Common myeloid progenitor, CD34-positive (primary cell): ENCODE measurements around the gene SPEG.

Source experiments
- CTCF ChIA-PET: fragments of 350-600 bp; sonication (Branson Sonifier 250); formaldehyde crosslinking; loops from one replicate; lab custom pipeline; 2021; ENCODE audit warnings: antibody characterized with exemption; lab: Charles Lee
- POLR2A ChIA-PET: fragments of 350-600 bp; sonication (Branson Sonifier 250); formaldehyde crosslinking; loops from one replicate; lab custom pipeline; 2021; ENCODE audit warnings: antibody characterized with exemption; lab: Charles Lee
- DNase-seq, 3 donors: peaks; one replicate each; pipeline versions ENCODE4 v3.0.0 to v3.0.0-alpha.2; 2013
- H3K27ac ChIP-seq, 2 experiments: 1 replicate in 1 of 2; 2 replicates in 1 of 2; pipeline ENCODE4 v1.7.0; 2013; ENCODE audit warnings: inconsistent platforms in 2 of 2, low read length in 2 of 2, mild to moderate bottlenecking in 2 of 2, low read depth in 1 of 2, moderate library complexity in 1 of 2; ENCODE audit not compliant: severe bottlenecking in 2 of 2, insufficient read depth in 1 of 2, poor library complexity in 1 of 2
- H3K27me3 ChIP-seq, 5 experiments: replicated peaks in 2 of 5; 1 replicate in 3 of 5; 2 replicates in 2 of 5; pipeline versions ENCODE4 v1.6.1 to v1.7.0; 2013; ENCODE audit warnings: low read length in 4 of 5, mild to moderate bottlenecking in 2 of 5, moderate library complexity in 2 of 5, inconsistent platforms in 1 of 5; ENCODE audit not compliant: insufficient read depth in 5 of 5, control insufficient read depth in 4 of 5
- H3K36me3 ChIP-seq, 4 experiments: 1 replicate in 2 of 4; 2 replicates in 2 of 4; pipeline versions ENCODE4 v1.6.1 to v1.7.0; 2013; ENCODE audit warnings: low read length in 3 of 4, control low read depth in 1 of 4, mild to moderate bottlenecking in 1 of 4; ENCODE audit not compliant: control insufficient read depth in 4 of 4, insufficient read depth in 4 of 4
- H3K4me1 ChIP-seq, 4 experiments: 1 replicate in 3 of 4; 2 replicates in 1 of 4; pipeline versions ENCODE4 v1.6.1 to v1.7.1; 2013; ENCODE audit warnings: low read length in 3 of 4, mild to moderate bottlenecking in 3 of 4, control low read depth in 1 of 4, inconsistent platforms in 1 of 4, moderate library complexity in 1 of 4; ENCODE audit not compliant: control insufficient read depth in 4 of 4, insufficient read depth in 4 of 4; ENCODE audit errors: control extremely low read depth in 1 of 4
- H3K4me3 ChIP-seq, 7 experiments: 1 replicate in 4 of 7; 2 replicates in 3 of 7; pipeline versions ENCODE4 v1.5.1 to v1.7.0; 2013; ENCODE audit warnings: mild to moderate bottlenecking in 7 of 7, low read length in 6 of 7, moderate library complexity in 6 of 7, inconsistent platforms in 2 of 7, low read depth in 2 of 7, control low read depth in 1 of 7; ENCODE audit not compliant: insufficient read depth in 4 of 7, control insufficient read depth in 1 of 7; ENCODE audit errors: extremely low read depth in 1 of 7
- H3K9me3 ChIP-seq, 5 experiments: 1 replicate in 4 of 5; 2 replicates in 1 of 5; pipeline versions ENCODE4 v1.6.1 to v1.7.1; 2013; ENCODE audit warnings: low read length in 4 of 5, mild to moderate bottlenecking in 2 of 5, inconsistent platforms in 1 of 5, low read depth in 1 of 5, moderate library complexity in 1 of 5; ENCODE audit not compliant: control insufficient read depth in 4 of 5, insufficient read depth in 2 of 5; ENCODE audit errors: control extremely low read depth in 1 of 5
- WGBS: methylation state at CpG from one replicate; pipeline ENCODE4 v1.1.5; 2013; ENCODE audit not compliant: insufficient coverage; 5-methylcytosine and 5-hydroxymethylcytosine counted together

The SPEG gene

GRCh38 chr2:219449609-219450008 is 15.0 kb downstream of the SPEG start:
- Histone ChIP-seq H3K9me3 (no peaks in the 10 kb centered on the region), H3K36me3 (no peaks in the 10 kb centered on the region), H3K4me3 (no peak overlapping the region), H3K27me3 (peaks cover 0 to 60% (median 30%) of the 10 kb centered on the region in 5 experiments), H3K27ac (no peak overlapping the region), H3K4me1 (peaks cover 0 to 19% (median 14%) of the 10 kb centered on the region in 4 experiments)
- POLR2A ChIA-PET = no interaction called here
- CTCF ChIA-PET = interaction anchor here (1.4 to 3.1 kb wide), 7 partner anchors 9 to 80 kb away, joined by 4 to 16 read pairs (median 6); no protein-coding TSS in a partner anchor
- DNase-seq = no peak
- 100% methylated on average over 4 of the region's 5 CpGs for WGBS

- peaks cover 0 to 22% (median 22%) of the 10 kb centered on the region in 4 experiments for H3K4me1 ChIP-seq
- WGBS = 95% methylated on average over 18 of the region's 18 CpGs
- ChIA-PET POLR2A (no interaction called here), CTCF (interaction anchor here (1.1 to 2.0 kb wide), 4 partner anchors 11 to 80 kb away, joined by 4 to 7 read pairs (median 4); no protein-coding TSS in a partner anchor)
- peaks cover 0 to 46% (median 27%) of the 10 kb centered on the region in 5 experiments for H3K27me3 ChIP-seq
- H3K36me3 ChIP-seq = no peaks in the 10 kb centered on the region
- H3K27ac ChIP-seq = no peak overlapping the region
- no peak overlapping the region for H3K4me3 ChIP-seq
- DNase-seq = no peak
- no peaks in the 10 kb centered on the region for H3K9me3 ChIP-seq
Observed at GRCh38 chr2:219451661-219452360, 17.2 kb downstream of the SPEG start.

- Histone ChIP-seq H3K27me3 (peaks cover 0 to 39% (median 23%) of the 10 kb centered on the region in 5 experiments), H3K9me3 (no peaks in the 10 kb centered on the region), H3K36me3 (no peaks in the 10 kb centered on the region), H3K4me1 (peaks cover 0 to 22% (median 22%) of the 10 kb centered on the region in 4 experiments), H3K27ac (no peak overlapping the region), H3K4me3 (no peak overlapping the region)
- no peak for DNase-seq
- 89% methylated on average over 18 of the region's 23 CpGs for WGBS
- ChIA-PET POLR2A (no interaction called here), CTCF (interaction anchor here (0.7 to 2.0 kb wide), 9 partner anchors 17 to 79 kb away, joined by 3 to 6 read pairs (median 4); partner anchors contain the start of gene SPEG)
Observed at GRCh38 chr2:219452361-219453317, 18.0 kb downstream of the SPEG start.

- peaks cover 0 to 17% (median 10%) of the 10 kb centered on the region in 4 experiments for H3K4me1 ChIP-seq
- ChIA-PET POLR2A (no interaction called here), CTCF (interaction anchor here (0.6 to 2.0 kb wide), 8 partner anchors 12 to 52 kb away, joined by 3 to 6 read pairs (median 4); partner anchors contain the start of gene SPEG)
- no peaks in the 10 kb centered on the region for H3K36me3 ChIP-seq
- no peak overlapping the region for H3K4me3 ChIP-seq
- 98% methylated on average over 5 of the region's 10 CpGs for WGBS
- H3K27ac ChIP-seq = no peak overlapping the region
- H3K27me3 ChIP-seq = peaks cover 0 to 26% (median 12%) of the 10 kb centered on the region in 5 experiments
- no peaks in the 10 kb centered on the region for H3K9me3 ChIP-seq
- DNase-seq = no peak
Observed at GRCh38 chr2:219453671-219454590, 19.3 kb downstream of the SPEG start.

- no peak overlapping the region for H3K4me3 ChIP-seq
- ChIA-PET CTCF (interaction anchor here (0.9 to 4.3 kb wide), 16 partner anchors 9 to 85 kb away, joined by 3 to 25 read pairs (median 4); no protein-coding TSS in a partner anchor), POLR2A (no interaction called here)
- H3K4me1 ChIP-seq = peaks cover 0 to 21% (median 6%) of the 10 kb centered on the region in 4 experiments
- no peaks in the 10 kb centered on the region for H3K9me3 ChIP-seq
- no peaks in the 10 kb centered on the region for H3K36me3 ChIP-seq
- H3K27me3 ChIP-seq = peaks cover 0 to 13% (median 2%) of the 10 kb centered on the region in 5 experiments
- no peak overlapping the region for H3K27ac ChIP-seq
- WGBS = 50% methylated on average over 3 of the region's 6 CpGs
- DNase-seq = peak in 2 of 3 donors; percentile 57 to 62
Observed at GRCh38 chr2:219455581-219455980, 20.9 kb downstream of the SPEG start.

- no peak overlapping the region for H3K4me3 ChIP-seq
- no peaks in the 10 kb centered on the region for H3K9me3 ChIP-seq
- no peak overlapping the region for H3K27ac ChIP-seq
- CTCF ChIA-PET = interaction anchor here (0.7 to 4.3 kb wide), 20 partner anchors 8 to 73 kb away, joined by 3 to 25 read pairs (median 6); no protein-coding TSS in a partner anchor
- DNase-seq = peak; percentile 22 to 61 (median 52)
- H3K36me3 ChIP-seq = no peaks in the 10 kb centered on the region
- WGBS = 79% methylated on average over 4 of the region's 5 CpGs
- POLR2A ChIA-PET = no interaction called here
- peaks cover 0 to 5% (median 0%) of the 10 kb centered on the region in 5 experiments for H3K27me3 ChIP-seq
- peaks cover 0 to 31% (median 7%) of the 10 kb centered on the region in 4 experiments for H3K4me1 ChIP-seq
Observed at GRCh38 chr2:219457784-219458369, 23.2 kb downstream of the SPEG start.
